ENCODE data around the gene PCSK4.

GRCh38 chr19:1466461-1467214 lies 23.5 kb downstream of the PCSK4 start:
- TF ChIP-seq CTCF (IDR thresholded peaks at IDR 0.05): no peak
- TF ChIP-seq ZFX (IDR thresholded peaks at IDR 0.05; ENCODE audit: borderline replicate concordance): no peak

Data from 22Rv1 (cell line).